GM23338 (cell line): ENCODE measurements around the gene TOE1. TPM values are rescaled to one million over a fixed set of nuclear protein-coding genes. Genes with fewer than 3 reads are reported as not detected.

Experiments used
- ATAC-seq: fragments of 200-7000 bp; cut with Tn5 transposase; 3 replicates; pipeline ENCODE4 v1.9.1; 2020
- DNase-seq: peaks from one replicate; pipeline ENCODE4 v3.0.0-alpha.2; 2015; ENCODE audit warnings: low spot score
- H2AFZ ChIP-seq: fragments of 200-600 bp; sonication (generic); 2 replicates; pipeline ENCODE4 v1.8.0; 2016; ENCODE audit warnings: antibody characterized with exemption, mild to moderate bottlenecking, moderate library complexity
- H3F3A ChIP-seq: fragments of 200-600 bp; sonication (generic); replicated peaks from 2 replicates; pipeline ENCODE4 v1.8.0; 2017; ENCODE audit warnings: antibody characterized with exemption, mixed run types, low read depth
- H3K27ac ChIP-seq: fragments of 200-600 bp; sonication (generic); 2 replicates; pipeline ENCODE4 v1.6.1; 2016; ENCODE audit warnings: low read depth
- H3K27me3 ChIP-seq: fragments of 200-600 bp; sonication (generic); 2 replicates; pipeline ENCODE4 v1.8.0; 2016; ENCODE audit warnings: mild to moderate bottlenecking, mixed run types, moderate library complexity; ENCODE audit not compliant: insufficient read depth
- H3K36me3 ChIP-seq: fragments of 200-600 bp; sonication (generic); 2 replicates; pipeline ENCODE4 v1.8.0; 2016; ENCODE audit warnings: mild to moderate bottlenecking; ENCODE audit not compliant: insufficient read depth
- H3K4me1 ChIP-seq: fragments of 200-600 bp; sonication (generic); 2 replicates; pipeline ENCODE4 v1.8.0; 2016; ENCODE audit warnings: mild to moderate bottlenecking, moderate library complexity; ENCODE audit not compliant: insufficient read depth
- H3K4me2 ChIP-seq: fragments of 200-600 bp; sonication (generic); 2 replicates; pipeline ENCODE4 v1.7.1; 2017; ENCODE audit warnings: mixed run types
- H3K4me3 ChIP-seq: fragments of 200-600 bp; sonication (generic); 2 replicates; pipeline ENCODE4 v1.6.1; 2016; ENCODE audit warnings: mixed run types
- H3K79me2 ChIP-seq: fragments of 200-600 bp; sonication (generic); replicated peaks from 2 replicates; pipeline ENCODE4 v1.8.0; 2017; ENCODE audit warnings: mild to moderate bottlenecking; ENCODE audit not compliant: insufficient read depth
- H3K9me2 ChIP-seq: fragments of 200-600 bp; sonication (generic); 2 replicates; pipeline ENCODE4 v1.8.0; 2017; ENCODE audit not compliant: insufficient read depth
- H4K20me1 ChIP-seq: fragments of 200-600 bp; sonication (generic); replicated peaks from 2 replicates; pipeline ENCODE4 v1.8.0; 2017; ENCODE audit warnings: mild to moderate bottlenecking; ENCODE audit not compliant: insufficient read depth
- H3K27ac Mint-ChIP-seq: 2 replicates; pipeline ENCODE4 v1.8.0; 2020; ENCODE audit warnings: inconsistent platforms, mild to moderate bottlenecking, moderate library complexity, mixed read lengths
- H3K27me3 Mint-ChIP-seq: 3 replicates; pipeline ENCODE4 v1.8.0; 2022; ENCODE audit warnings: low read depth, mild to moderate bottlenecking, moderate library complexity, mixed read lengths, inconsistent platforms; ENCODE audit not compliant: insufficient read depth, poor library complexity
- H3K36me3 Mint-ChIP-seq: 3 replicates; pipeline ENCODE4 v1.8.0; 2021; ENCODE audit warnings: low read depth, mild to moderate bottlenecking, inconsistent platforms, moderate library complexity, mixed read lengths
- H3K4me1 Mint-ChIP-seq: 3 replicates; pipeline ENCODE4 v1.8.0; 2020; ENCODE audit warnings: mild to moderate bottlenecking, inconsistent platforms, mixed read lengths
- H3K4me3 Mint-ChIP-seq: 3 replicates; pipeline ENCODE4 v1.8.0; 2021; ENCODE audit warnings: moderate library complexity, mild to moderate bottlenecking, inconsistent platforms, mixed read lengths
- H3K9me3 Mint-ChIP-seq: 3 replicates; pipeline ENCODE4 v1.8.0; 2020; ENCODE audit warnings: moderate library complexity, mild to moderate bottlenecking, inconsistent platforms, mixed read lengths
- CREB1 ChIP-seq: fragments of 250-450 bp; sonication (Bioruptor Pico); IDR thresholded peaks from 2 replicates; pipeline ENCODE4 v1.5.0; 2020; ENCODE audit warnings: low read depth, mild to moderate bottlenecking, moderate library complexity
- EZH2 ChIP-seq: fragments of 200-600 bp; sonication (generic); IDR thresholded peaks from one replicate; pipeline ENCODE4 v1.8.0; 2017; ENCODE audit warnings: antibody characterized with exemption, mild to moderate bottlenecking, low read depth; ENCODE audit not compliant: unreplicated experiment
- EZH2phosphoT487 ChIP-seq: fragments of 200-600 bp; sonication (generic); IDR thresholded peaks from one replicate; pipeline ENCODE4 v1.8.1; 2018; ENCODE audit warnings: antibody characterized with exemption; ENCODE audit not compliant: unreplicated experiment
- JUNB ChIP-seq: IDR thresholded peaks from one replicate; pipeline ENCODE4 v1.6.1; 2016; ENCODE audit warnings: antibody characterized with exemption; ENCODE audit not compliant: unreplicated experiment
- NANOG ChIP-seq: IDR thresholded peaks from 2 replicates; pipeline ENCODE4 v1.6.1; 2016; ENCODE audit warnings: antibody characterized with exemption, borderline replicate concordance
- POLR2AphosphoS5 ChIP-seq: IDR thresholded peaks from 2 replicates; pipeline ENCODE4 v1.6.1; 2016; ENCODE audit warnings: antibody characterized with exemption, low read depth
- REST ChIP-seq: IDR thresholded peaks from one replicate; pipeline ENCODE4 v1.6.1; 2018; ENCODE audit warnings: antibody characterized with exemption; ENCODE audit not compliant: unreplicated experiment
- STAT1 ChIP-seq: IDR thresholded peaks from one replicate; pipeline ENCODE4 v1.6.1; 2016; ENCODE audit warnings: antibody characterized with exemption; ENCODE audit not compliant: unreplicated experiment
- ZNF114 ChIP-seq: fragments of 250-450 bp; sonication (Bioruptor Pico); IDR thresholded peaks from 2 replicates; pipeline ENCODE4 v1.5.0; 2020; ENCODE audit warnings: mild to moderate bottlenecking, moderate library complexity
- ZNF331 ChIP-seq: fragments of 250-450 bp; sonication (Bioruptor Pico); IDR thresholded peaks from 2 replicates; pipeline ENCODE4 v1.5.0; 2020; ENCODE audit warnings: low read depth, mild to moderate bottlenecking, moderate library complexity
- polyA plus RNA-seq: library from polyadenylated mRNA; unstranded; fragments of >200 nt; fragmentation: Nextera tagmentation; extraction: Ambion mirVana; gene quantifications from 2 replicates; pipeline ENCODE4 v1.2.1, GENCODE V29; 2016
- total RNA-seq: library from RNA; depleted of rRNA; stranded (reverse); fragments of >200 nt; shearing (Covaris generic); gene quantifications from 2 replicates; pipeline ENCODE4 v1.2.3, GENCODE V29; 2014
- TF ChIP-seq, protein P1 (sequence below), 2 experiments: fragments of 200-600 bp in 1 of 2; sonication (generic) in 1 of 2; conservative IDR thresholded peaks; 2 replicates each; pipeline versions ENCODE4 v1.5.1 to v1.6.1; 2016 to 2017; ENCODE audit warnings: antibody characterized with exemption in 2 of 2, low read depth in 2 of 2, mild to moderate bottlenecking in 2 of 2, moderate library complexity in 1 of 2
- TF ChIP-seq, protein P2 (sequence below): IDR thresholded peaks from 2 replicates; pipeline ENCODE4 v1.6.1; 2016; ENCODE audit warnings: antibody characterized with exemption
- TF ChIP-seq, protein P3 (sequence below): fragments of 250-450 bp; sonication (Bioruptor Pico); IDR thresholded peaks from 2 replicates; pipeline ENCODE4 v1.5.0; 2020; ENCODE audit warnings: mild to moderate bottlenecking, moderate library complexity

TOE1 gene
- total and polyA plus RNA-seq, 2 experiments from 2014 or later = 9.1 to 18.4 TPM

GRCh38 chr1:45325851-45326506 is 14.0 kb upstream of the TOE1 start:
- peaks cover 25% of the 10 kb centered on the region for H3K27me3 Mint-ChIP-seq

More at GRCh38 chr1:45325851-45326506, 14.0 kb upstream of the TOE1 start:
- TF ChIP-seq POLR2AphosphoS5 (no peak), EZH2 (no peak), ZNF331 (CRISPR knock-in tag) (no peak), STAT1 (no peak), JUNB (no peak), ZNF114 (CRISPR knock-in tag) (no peak), EZH2phosphoT487 (no peak), NANOG (no peak), CREB1 (no peak), REST (no peak)
- TF ChIP-seq, protein P1, sequence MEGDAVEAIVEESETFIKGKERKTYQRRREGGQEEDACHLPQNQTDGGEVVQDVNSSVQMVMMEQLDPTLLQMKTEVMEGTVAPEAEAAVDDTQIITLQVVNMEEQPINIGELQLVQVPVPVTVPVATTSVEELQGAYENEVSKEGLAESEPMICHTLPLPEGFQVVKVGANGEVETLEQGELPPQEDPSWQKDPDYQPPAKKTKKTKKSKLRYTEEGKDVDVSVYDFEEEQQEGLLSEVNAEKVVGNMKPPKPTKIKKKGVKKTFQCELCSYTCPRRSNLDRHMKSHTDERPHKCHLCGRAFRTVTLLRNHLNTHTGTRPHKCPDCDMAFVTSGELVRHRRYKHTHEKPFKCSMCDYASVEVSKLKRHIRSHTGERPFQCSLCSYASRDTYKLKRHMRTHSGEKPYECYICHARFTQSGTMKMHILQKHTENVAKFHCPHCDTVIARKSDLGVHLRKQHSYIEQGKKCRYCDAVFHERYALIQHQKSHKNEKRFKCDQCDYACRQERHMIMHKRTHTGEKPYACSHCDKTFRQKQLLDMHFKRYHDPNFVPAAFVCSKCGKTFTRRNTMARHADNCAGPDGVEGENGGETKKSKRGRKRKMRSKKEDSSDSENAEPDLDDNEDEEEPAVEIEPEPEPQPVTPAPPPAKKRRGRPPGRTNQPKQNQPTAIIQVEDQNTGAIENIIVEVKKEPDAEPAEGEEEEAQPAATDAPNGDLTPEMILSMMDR (conservative IDR thresholded peaks at IDR 0.05; ENCODE audit: low read depth in 2 of 2) = no peak
- TF ChIP-seq, protein P2, sequence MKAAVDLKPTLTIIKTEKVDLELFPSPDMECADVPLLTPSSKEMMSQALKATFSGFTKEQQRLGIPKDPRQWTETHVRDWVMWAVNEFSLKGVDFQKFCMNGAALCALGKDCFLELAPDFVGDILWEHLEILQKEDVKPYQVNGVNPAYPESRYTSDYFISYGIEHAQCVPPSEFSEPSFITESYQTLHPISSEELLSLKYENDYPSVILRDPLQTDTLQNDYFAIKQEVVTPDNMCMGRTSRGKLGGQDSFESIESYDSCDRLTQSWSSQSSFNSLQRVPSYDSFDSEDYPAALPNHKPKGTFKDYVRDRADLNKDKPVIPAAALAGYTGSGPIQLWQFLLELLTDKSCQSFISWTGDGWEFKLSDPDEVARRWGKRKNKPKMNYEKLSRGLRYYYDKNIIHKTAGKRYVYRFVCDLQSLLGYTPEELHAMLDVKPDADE = no peak
- TF ChIP-seq, protein P3, sequence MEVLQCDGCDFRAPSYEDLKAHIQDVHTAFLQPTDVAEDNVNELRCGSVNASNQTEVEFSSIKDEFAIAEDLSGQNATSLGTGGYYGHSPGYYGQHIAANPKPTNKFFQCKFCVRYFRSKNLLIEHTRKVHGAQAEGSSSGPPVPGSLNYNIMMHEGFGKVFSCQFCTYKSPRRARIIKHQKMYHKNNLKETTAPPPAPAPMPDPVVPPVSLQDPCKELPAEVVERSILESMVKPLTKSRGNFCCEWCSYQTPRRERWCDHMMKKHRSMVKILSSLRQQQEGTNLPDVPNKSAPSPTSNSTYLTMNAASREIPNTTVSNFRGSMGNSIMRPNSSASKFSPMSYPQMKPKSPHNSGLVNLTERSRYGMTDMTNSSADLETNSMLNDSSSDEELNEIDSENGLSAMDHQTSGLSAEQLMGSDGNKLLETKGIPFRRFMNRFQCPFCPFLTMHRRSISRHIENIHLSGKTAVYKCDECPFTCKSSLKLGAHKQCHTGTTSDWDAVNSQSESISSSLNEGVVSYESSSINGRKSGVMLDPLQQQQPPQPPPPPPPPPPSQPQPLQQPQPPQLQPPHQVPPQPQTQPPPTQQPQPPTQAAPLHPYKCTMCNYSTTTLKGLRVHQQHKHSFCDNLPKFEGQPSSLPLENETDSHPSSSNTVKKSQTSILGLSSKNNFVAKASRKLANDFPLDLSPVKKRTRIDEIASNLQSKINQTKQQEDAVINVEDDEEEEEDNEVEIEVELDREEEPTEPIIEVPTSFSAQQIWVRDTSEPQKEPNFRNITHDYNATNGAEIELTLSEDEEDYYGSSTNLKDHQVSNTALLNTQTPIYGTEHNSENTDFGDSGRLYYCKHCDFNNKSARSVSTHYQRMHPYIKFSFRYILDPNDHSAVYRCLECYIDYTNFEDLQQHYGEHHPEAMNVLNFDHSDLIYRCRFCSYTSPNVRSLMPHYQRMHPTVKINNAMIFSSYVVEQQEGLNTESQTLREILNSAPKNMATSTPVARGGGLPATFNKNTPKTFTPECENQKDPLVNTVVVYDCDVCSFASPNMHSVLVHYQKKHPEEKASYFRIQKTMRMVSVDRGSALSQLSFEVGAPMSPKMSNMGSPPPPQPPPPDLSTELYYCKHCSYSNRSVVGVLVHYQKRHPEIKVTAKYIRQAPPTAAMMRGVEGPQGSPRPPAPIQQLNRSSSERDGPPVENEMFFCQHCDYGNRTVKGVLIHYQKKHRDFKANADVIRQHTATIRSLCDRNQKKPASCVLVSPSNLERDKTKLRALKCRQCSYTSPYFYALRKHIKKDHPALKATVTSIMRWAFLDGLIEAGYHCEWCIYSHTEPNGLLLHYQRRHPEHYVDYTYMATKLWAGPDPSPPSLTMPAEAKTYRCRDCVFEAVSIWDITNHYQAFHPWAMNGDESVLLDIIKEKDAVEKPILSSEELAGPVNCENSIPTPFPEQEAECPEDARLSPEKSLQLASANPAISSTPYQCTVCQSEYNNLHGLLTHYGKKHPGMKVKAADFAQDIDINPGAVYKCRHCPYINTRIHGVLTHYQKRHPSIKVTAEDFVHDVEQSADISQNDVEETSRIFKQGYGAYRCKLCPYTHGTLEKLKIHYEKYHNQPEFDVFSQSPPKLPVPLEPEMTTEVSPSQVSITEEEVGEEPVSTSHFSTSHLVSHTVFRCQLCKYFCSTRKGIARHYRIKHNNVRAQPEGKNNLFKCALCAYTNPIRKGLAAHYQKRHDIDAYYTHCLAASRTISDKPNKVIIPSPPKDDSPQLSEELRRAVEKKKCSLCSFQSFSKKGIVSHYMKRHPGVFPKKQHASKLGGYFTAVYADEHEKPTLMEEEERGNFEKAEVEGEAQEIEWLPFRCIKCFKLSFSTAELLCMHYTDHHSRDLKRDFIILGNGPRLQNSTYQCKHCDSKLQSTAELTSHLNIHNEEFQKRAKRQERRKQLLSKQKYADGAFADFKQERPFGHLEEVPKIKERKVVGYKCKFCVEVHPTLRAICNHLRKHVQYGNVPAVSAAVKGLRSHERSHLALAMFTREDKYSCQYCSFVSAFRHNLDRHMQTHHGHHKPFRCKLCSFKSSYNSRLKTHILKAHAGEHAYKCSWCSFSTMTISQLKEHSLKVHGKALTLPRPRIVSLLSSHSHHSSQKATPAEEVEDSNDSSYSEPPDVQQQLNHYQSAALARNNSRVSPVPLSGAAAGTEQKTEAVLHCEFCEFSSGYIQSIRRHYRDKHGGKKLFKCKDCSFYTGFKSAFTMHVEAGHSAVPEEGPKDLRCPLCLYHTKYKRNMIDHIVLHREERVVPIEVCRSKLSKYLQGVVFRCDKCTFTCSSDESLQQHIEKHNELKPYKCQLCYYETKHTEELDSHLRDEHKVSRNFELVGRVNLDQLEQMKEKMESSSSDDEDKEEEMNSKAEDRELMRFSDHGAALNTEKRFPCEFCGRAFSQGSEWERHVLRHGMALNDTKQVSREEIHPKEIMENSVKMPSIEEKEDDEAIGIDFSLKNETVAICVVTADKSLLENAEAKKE (CRISPR knock-in tag) = no peak
- peak overlapping the region; percentile 90 for H3K27ac Mint-ChIP-seq
- H3K4me3 ChIP-seq = peak overlapping the region; percentile 71
- H3K27me3 ChIP-seq = no peaks in the 10 kb centered on the region
- peak overlapping the region; percentile 84 for H3K27ac ChIP-seq
- H3K4me1 ChIP-seq = peaks cover 35% of the 10 kb centered on the region
- no peak overlapping the region for H2AFZ ChIP-seq
- peaks cover 5% of the 10 kb centered on the region; the same call in 2 of the 3 replicates for H3K9me3 Mint-ChIP-seq
- H3K4me3 Mint-ChIP-seq = peak overlapping the region; percentile 83
- peaks cover 54% of the 10 kb centered on the region for H3K4me1 Mint-ChIP-seq
- no peak for DNase-seq
- no peaks in the 10 kb centered on the region for H3K9me2 ChIP-seq
- no peak for ATAC-seq
- H3K36me3 ChIP-seq = peaks cover 3% of the 10 kb centered on the region; the same call in 1 of the 2 replicates
- H3K79me2 ChIP-seq = peaks cover 14% of the 10 kb centered on the region
- H3F3A ChIP-seq = peaks cover 12% of the 10 kb centered on the region
- H3K4me2 ChIP-seq = peak overlapping the region; percentile 91
- peaks cover 38% of the 10 kb centered on the region; the same call in 2 of the 3 replicates for H3K36me3 Mint-ChIP-seq
- no peaks in the 10 kb centered on the region; the same call in 1 of the 2 replicates for H4K20me1 ChIP-seq
